Stromal cell of bone marrow (primary cell): ENCODE measurements around the gene RSL1D1.

Experiments
- DNase-seq: peaks from one replicate; pipeline ENCODE4 v3.0.0-alpha.2; 2012; ENCODE audit warnings: low read depth

RSL1D1 gene

GRCh38 chr16:11851294-11852091 is at the start of gene RSL1D1:
RSL1D1 (minus strand) TSS chr16:11851542; CDS start chr16:11851512, 30 bp downstream.
- peak; percentile 84 for DNase-seq

GRCh38 chr16:11901091-11901490 is 49.7 kb upstream of the RSL1D1 start:
- DNase-seq, result no peak

- DNase-seq, result peak; percentile 79
These were observed 45.3 kb upstream of the RSL1D1 start for GRCh38 chr16:11896486-11897176.

- no peak for DNase-seq
These were observed 42.2 kb upstream of the RSL1D1 start for GRCh38 chr16:11893571-11893970.

GRCh38 chr16:11892761-11893160 is 41.4 kb upstream of the RSL1D1 start:
- no peak for DNase-seq

- no peak for DNase-seq
These were observed 39.1 kb upstream of the RSL1D1 start for GRCh38 chr16:11890231-11890965.

GRCh38 chr16:11886881-11887280 is 35.5 kb upstream of the RSL1D1 start:
- DNase-seq, result no peak

GRCh38 chr16:11884035-11884434 is 32.7 kb upstream of the RSL1D1 start:
- DNase-seq, result no peak

- DNase-seq, result no peak
These were observed 28.7 kb upstream of the RSL1D1 start for GRCh38 chr16:11880007-11880406.

- DNase-seq, result no peak
These were observed 26.0 kb upstream of the RSL1D1 start for GRCh38 chr16:11877374-11877773.

- no peak for DNase-seq
These were observed 25.0 kb upstream of the RSL1D1 start for GRCh38 chr16:11876306-11876705.

- DNase-seq, result no peak
These were observed 24.4 kb upstream of the RSL1D1 start for GRCh38 chr16:11875721-11876120.

- no peak for DNase-seq
These were observed 19.9 kb upstream of the RSL1D1 start for GRCh38 chr16:11871193-11871592.

GRCh38 chr16:11870399-11870798 is 19.1 kb upstream of the RSL1D1 start:
- DNase-seq, result no peak

GRCh38 chr16:11869353-11870228 is 18.2 kb upstream of the RSL1D1 start:
- no peak for DNase-seq

GRCh38 chr16:11868412-11868980 is 17.2 kb upstream of the RSL1D1 start:
- DNase-seq, result no peak

- no peak for DNase-seq
These were observed 11.1 kb upstream of the RSL1D1 start for GRCh38 chr16:11862489-11862888.

GRCh38 chr16:11857161-11857560 is 5.8 kb upstream of the RSL1D1 start:
- DNase-seq, result no peak

GRCh38 chr16:11852092-11852809 is 909 bp upstream of the RSL1D1 start:
- DNase-seq, result no peak

- no peak for DNase-seq
These were observed 2.5 kb downstream of the RSL1D1 start for GRCh38 chr16:11848842-11849241.

GRCh38 chr16:11844499-11844898 is 6.8 kb downstream of the RSL1D1 start:
- DNase-seq, result no peak
